PC-9 (cell line): Measurements from ENCODE around the gene RPS3. TPM values are rescaled to one million over a fixed set of nuclear protein-coding genes. Genes with fewer than 3 reads are reported as not detected.
A peak's percentile ranks its signal among the peaks of the same experiment; 100 is the strongest.

ENCODE experiments used
- BruUV-seq: library from RNA; stranded (reverse); fragments of 400-500 nt; replicated peaks from 2 replicates; lab custom pipeline; 2021; lab: Mats Ljungman, UMichigan
- CTCF ChIA-PET: fragments of 300-600 bp; sonication (Branson Sonifier 250); formaldehyde crosslinking; loops from one replicate; lab custom pipeline; 2022; ENCODE audit warnings: antibody characterized with exemption; lab: Charles Lee
- POLR2A ChIA-PET: fragments of 300-600 bp; sonication (Branson Sonifier 250); formaldehyde crosslinking; loops from one replicate; lab custom pipeline; 2022; ENCODE audit warnings: antibody characterized with exemption; ENCODE audit not compliant: unreplicated experiment; lab: Charles Lee
- DNase-seq, 2 experiments: peaks; one replicate each; pipeline versions ENCODE4 v3.0.0 to v3.0.0-alpha.2; 2015 to 2022; ENCODE audit warnings: mixed read lengths in 1 of 2
- H2AFZ ChIP-seq: fragments of 200-600 bp; sonication (generic); 2 replicates; pipeline ENCODE4 v1.8.1; 2017; ENCODE audit warnings: antibody characterized with exemption
- H3F3A ChIP-seq: fragments of 200-600 bp; sonication (generic); 2 replicates; pipeline ENCODE4 v1.8.1; 2017; ENCODE audit warnings: antibody characterized with exemption, mild to moderate bottlenecking, low read depth; ENCODE audit not compliant: insufficient read depth
- H3K27ac ChIP-seq: fragments of 200-600 bp; sonication (generic); 2 replicates; pipeline ENCODE4 v1.6.1; 2016; ENCODE audit warnings: mixed run types
- H3K27me3 ChIP-seq: fragments of 200-600 bp; sonication (generic); 2 replicates; pipeline ENCODE4 v1.6.1; 2016; ENCODE audit warnings: low read depth, mixed run types; ENCODE audit not compliant: insufficient read depth
- H3K36me3 ChIP-seq: fragments of 200-600 bp; sonication (generic); 2 replicates; pipeline ENCODE4 v1.6.1; 2016; ENCODE audit warnings: low read depth, mixed run types
- H3K4me1 ChIP-seq: fragments of 200-600 bp; sonication (generic); replicated peaks from 2 replicates; pipeline ENCODE4 v1.6.1; 2016; ENCODE audit warnings: mixed run types; ENCODE audit not compliant: insufficient read depth
- H3K4me2 ChIP-seq: fragments of 200-600 bp; sonication (generic); 2 replicates; pipeline ENCODE4 v1.6.1; 2017; ENCODE audit warnings: mixed run types
- H3K4me3 ChIP-seq: fragments of 200-600 bp; sonication (generic); 2 replicates; pipeline ENCODE4 v1.6.1; 2016; ENCODE audit warnings: mixed run types
- H3K79me2 ChIP-seq: fragments of 200-600 bp; sonication (generic); 2 replicates; pipeline ENCODE4 v1.6.1; 2017; ENCODE audit warnings: low read depth, mixed run types
- H3K9me2 ChIP-seq: fragments of 200-600 bp; sonication (generic); 2 replicates; pipeline ENCODE4 v1.8.1; 2017; ENCODE audit warnings: mild to moderate bottlenecking; ENCODE audit not compliant: insufficient read depth
- H3K9me3 ChIP-seq: fragments of 200-600 bp; sonication (generic); 2 replicates; pipeline ENCODE4 v1.8.1; 2016; ENCODE audit warnings: low read depth; ENCODE audit not compliant: insufficient read depth
- H4K20me1 ChIP-seq: fragments of 200-600 bp; sonication (generic); 2 replicates; pipeline ENCODE4 v1.8.1; 2017; ENCODE audit not compliant: insufficient read depth
- EZH2 ChIP-seq: fragments of 200-600 bp; sonication (generic); IDR thresholded peaks from 2 replicates; pipeline ENCODE4 v1.8.0; 2017; ENCODE audit warnings: antibody characterized with exemption, low read depth
- intact Hi-C: fragments of 100-400 bp; cut with micrococcal nuclease; formaldehyde crosslinking; loops from one replicate; pipeline ENCODE4 v1.10.0; 2022; ENCODE audit not compliant: unreplicated experiment
- total RNA-seq: library from RNA; stranded (reverse); gene quantifications from 2 replicates; pipeline ENCODE4 v1.2.3, GENCODE V29; 2021
- TF ChIP-seq, protein P1 (sequence below): fragments of 200-600 bp; sonication (generic); conservative IDR thresholded peaks from 2 replicates; pipeline ENCODE4 v1.6.1; 2017; ENCODE audit warnings: mixed run types, antibody characterized with exemption, mild to moderate bottlenecking, moderate library complexity

RPS3 gene
- total RNA-seq, 1 experiment from 2014 or later: 4,011 TPM

GRCh38 chr11:75421902-75422247, 22.6 kb downstream of the RPS3 start:
- TF ChIP-seq EZH2: no peak
- TF ChIP-seq, protein P1, sequence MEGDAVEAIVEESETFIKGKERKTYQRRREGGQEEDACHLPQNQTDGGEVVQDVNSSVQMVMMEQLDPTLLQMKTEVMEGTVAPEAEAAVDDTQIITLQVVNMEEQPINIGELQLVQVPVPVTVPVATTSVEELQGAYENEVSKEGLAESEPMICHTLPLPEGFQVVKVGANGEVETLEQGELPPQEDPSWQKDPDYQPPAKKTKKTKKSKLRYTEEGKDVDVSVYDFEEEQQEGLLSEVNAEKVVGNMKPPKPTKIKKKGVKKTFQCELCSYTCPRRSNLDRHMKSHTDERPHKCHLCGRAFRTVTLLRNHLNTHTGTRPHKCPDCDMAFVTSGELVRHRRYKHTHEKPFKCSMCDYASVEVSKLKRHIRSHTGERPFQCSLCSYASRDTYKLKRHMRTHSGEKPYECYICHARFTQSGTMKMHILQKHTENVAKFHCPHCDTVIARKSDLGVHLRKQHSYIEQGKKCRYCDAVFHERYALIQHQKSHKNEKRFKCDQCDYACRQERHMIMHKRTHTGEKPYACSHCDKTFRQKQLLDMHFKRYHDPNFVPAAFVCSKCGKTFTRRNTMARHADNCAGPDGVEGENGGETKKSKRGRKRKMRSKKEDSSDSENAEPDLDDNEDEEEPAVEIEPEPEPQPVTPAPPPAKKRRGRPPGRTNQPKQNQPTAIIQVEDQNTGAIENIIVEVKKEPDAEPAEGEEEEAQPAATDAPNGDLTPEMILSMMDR: no peak
- Histone ChIP-seq H3K9me2 (no peaks in the 10 kb centered on the region), H2AFZ (no peak overlapping the region), H4K20me1 (no peaks in the 10 kb centered on the region), H3K4me2 (no peak overlapping the region; the same call in 1 of the 2 replicates), H3K4me1 (peaks cover 31% of the 10 kb centered on the region), H3K27ac (peak overlapping the region; percentile 58), H3K36me3 (no peaks in the 10 kb centered on the region; the same call in 1 of the 2 replicates), H3K9me3 (no peaks in the 10 kb centered on the region), H3K27me3 (no peaks in the 10 kb centered on the region), H3K4me3 (no peak overlapping the region), H3K79me2 (no peaks in the 10 kb centered on the region), H3F3A (peaks cover 31% of the 10 kb centered on the region; the same call in 1 of the 2 replicates)
- BruUV-seq: no TSS peak
- no peak for DNase-seq
- intact Hi-C loops: no loop called here
- CTCF ChIA-PET: no interaction called here
- POLR2A ChIA-PET: no interaction called here

GRCh38 chr11:75422248-75423231, 23.2 kb downstream of the RPS3 start:
- intact Hi-C loops: no loop called here

GRCh38 chr11:75423721-75424120, 24.4 kb downstream of the RPS3 start:
- no peaks in the 10 kb centered on the region for H3K79me2 ChIP-seq
- BruUV-seq: no TSS peak
- H3F3A ChIP-seq: peaks cover 36% of the 10 kb centered on the region; the same call in 1 of the 2 replicates
- no peak overlapping the region for H2AFZ ChIP-seq
- H3K9me3 ChIP-seq: no peaks in the 10 kb centered on the region
- no peak overlapping the region for H3K27ac ChIP-seq
- H3K4me2 ChIP-seq: no peak overlapping the region
- H4K20me1 ChIP-seq: no peaks in the 10 kb centered on the region
- TF ChIP-seq EZH2: no peak
- TF ChIP-seq, protein P1: no peak
- ChIA-PET CTCF (interaction anchor here (0.7 kb wide), 1 partner anchor 444 kb away, joined by 16 read pairs; no protein-coding TSS in a partner anchor), POLR2A (no interaction called here)
- H3K27me3 ChIP-seq: no peaks in the 10 kb centered on the region
- no peak overlapping the region for H3K4me3 ChIP-seq
- no peaks in the 10 kb centered on the region for H3K9me2 ChIP-seq
- no peaks in the 10 kb centered on the region; the same call in 1 of the 2 replicates for H3K36me3 ChIP-seq
- intact Hi-C loops: no loop called here
- H3K4me1 ChIP-seq: peaks cover 29% of the 10 kb centered on the region
- no peak for DNase-seq

More at GRCh38 chr11:75422248-75423231, 23.2 kb downstream of the RPS3 start:
- no peak overlapping the region for H3K4me3 ChIP-seq
- no peaks in the 10 kb centered on the region for H3K9me2 ChIP-seq
- H3K79me2 ChIP-seq: no peaks in the 10 kb centered on the region
- POLR2A ChIA-PET: interaction anchor here (0.5 kb wide), 1 partner anchor 1276 kb away, joined by 19 read pairs; no protein-coding TSS in a partner anchor
- no peaks in the 10 kb centered on the region for H3K27me3 ChIP-seq
- no peaks in the 10 kb centered on the region for H4K20me1 ChIP-seq
- H3K27ac ChIP-seq: peak overlapping the region; percentile 58
- no peaks in the 10 kb centered on the region for H3K9me3 ChIP-seq
- H2AFZ ChIP-seq: no peak overlapping the region
- DNase-seq: peak in 1 of 2 experiments; percentile 65
- H3F3A ChIP-seq: peaks cover 33% of the 10 kb centered on the region; the same call in 1 of the 2 replicates
- BruUV-seq: no TSS peak
- CTCF ChIA-PET: no interaction called here
- no peaks in the 10 kb centered on the region; the same call in 1 of the 2 replicates for H3K36me3 ChIP-seq
- TF ChIP-seq, protein P1: no peak
- no peak for TF ChIP-seq EZH2
- H3K4me2 ChIP-seq: no peak overlapping the region; the same call in 1 of the 2 replicates
- H3K4me1 ChIP-seq: peaks cover 31% of the 10 kb centered on the region
